Measurements from ENCODE around the gene KCNK4. TPM values are rescaled to one million over a fixed set of nuclear protein-coding genes. Genes with fewer than 3 reads are reported as not detected.
A peak's percentile ranks its signal among the peaks of the same experiment; 100 is the strongest.
"Not testable (repeated sequence)": the region's sequence is repeated elsewhere in the genome, so short reads cannot be mapped to it uniquely, and the experiment has no call there.

The KCNK4 gene
- total RNA-seq, 1 donor from 2014 or later = 0.23 TPM

DNA sequence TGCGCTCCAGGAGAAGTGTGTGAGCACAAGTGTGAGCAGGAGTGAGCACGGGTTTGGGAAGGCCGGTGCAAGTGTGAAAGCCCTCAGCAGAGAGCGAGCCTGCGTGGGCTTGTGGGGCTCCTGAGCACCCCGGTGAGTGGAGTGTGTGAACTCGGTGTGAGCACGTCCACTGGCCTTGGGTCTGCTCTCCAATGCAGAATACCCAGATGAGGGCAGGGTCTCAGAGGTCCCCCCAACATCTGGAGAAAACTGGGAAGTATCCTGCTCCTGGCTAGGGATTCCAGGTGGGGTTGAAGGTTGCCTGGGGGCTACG, 15.4 kb downstream of the KCNK4 start:
- Mint-ChIP-seq H3K4me3 (peak overlapping the region; percentile 94), H3K9me3 (no peaks in the 10 kb centered on the region), H3K4me1 (peaks cover 23% of the 10 kb centered on the region), H3K27ac (peak overlapping the region; percentile 88), H3K27me3 (peaks cover 2% of the 10 kb centered on the region), H3K36me3 (ENCODE audit: low read depth) (peaks cover 21% of the 10 kb centered on the region)
- intact Hi-C loops (cut with micrococcal nuclease) = loop anchor here (5.0 to 10.0 kb wide), 3 partner anchors 119 to 471 kb away; partner anchors contain the start of genes COX8A, SF1 and STIP1
- no peak for DNase-seq

- no peaks in the 10 kb centered on the region for H3K27me3 Mint-ChIP-seq
- peak overlapping the region; percentile 88 for H3K27ac Mint-ChIP-seq
- peak overlapping the region; percentile 94 for H3K4me3 Mint-ChIP-seq
- peaks cover 21% of the 10 kb centered on the region for H3K36me3 Mint-ChIP-seq (ENCODE audit: low read depth)
- no peak for DNase-seq
- intact Hi-C loops (cut with micrococcal nuclease) = loop anchor here (5.0 to 10.0 kb wide), 3 partner anchors 120 to 470 kb away; partner anchors contain the start of genes COX8A, SF1 and STIP1
- H3K9me3 Mint-ChIP-seq = no peaks in the 10 kb centered on the region
- peaks cover 23% of the 10 kb centered on the region for H3K4me1 Mint-ChIP-seq
Measured at GRCh38 chr11:64306876-64307622, 15.9 kb downstream of the KCNK4 start.

DNA sequence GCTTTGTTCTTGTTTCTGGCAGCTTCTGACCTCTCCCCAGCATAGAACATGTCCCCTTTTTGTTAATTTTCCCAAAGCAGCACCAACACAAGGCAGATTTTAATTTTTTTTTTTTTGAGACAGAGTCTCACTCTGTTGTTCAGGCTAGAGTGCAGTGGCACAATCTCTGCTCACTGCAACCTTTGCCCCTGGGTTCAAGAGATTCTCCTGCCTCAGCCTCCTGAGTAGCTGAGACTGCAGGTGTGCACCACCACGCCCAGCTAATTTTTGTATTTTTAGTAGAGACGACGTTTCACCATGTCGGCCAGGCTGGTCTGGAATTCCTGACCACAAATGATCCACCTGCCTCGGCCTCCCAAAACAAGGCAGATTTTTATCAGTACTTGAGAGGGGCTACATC, 16.7 kb downstream of the KCNK4 start:
- H3K9me3 Mint-ChIP-seq, DNase-seq, H3K27me3 Mint-ChIP-seq: not testable (repeated sequence)
- H3K4me3 Mint-ChIP-seq = peak overlapping the region; percentile 94
- H3K36me3 Mint-ChIP-seq (ENCODE audit: low read depth) = peaks cover 28% of the 10 kb centered on the region
- H3K4me1 Mint-ChIP-seq = peaks cover 27% of the 10 kb centered on the region
- peak overlapping the region; percentile 9 for H3K27ac Mint-ChIP-seq
- intact Hi-C loops (cut with micrococcal nuclease) = loop anchor here (5.0 to 10.0 kb wide), 3 partner anchors 120 to 470 kb away; partner anchors contain the start of genes COX8A, SF1 and STIP1

- Mint-ChIP-seq H3K27ac (peak overlapping the region; percentile 63), H3K4me3 (no peak overlapping the region), H3K36me3 (ENCODE audit: low read depth) (peaks cover 43% of the 10 kb centered on the region), H3K9me3 (no peaks in the 10 kb centered on the region), H3K4me1 (peaks cover 22% of the 10 kb centered on the region), H3K27me3 (no peaks in the 10 kb centered on the region)
- no peak for DNase-seq
- intact Hi-C loops (cut with micrococcal nuclease) = no loop called here
Measured at GRCh38 chr11:64312947-64313346, 21.8 kb downstream of the KCNK4 start.

DNA sequence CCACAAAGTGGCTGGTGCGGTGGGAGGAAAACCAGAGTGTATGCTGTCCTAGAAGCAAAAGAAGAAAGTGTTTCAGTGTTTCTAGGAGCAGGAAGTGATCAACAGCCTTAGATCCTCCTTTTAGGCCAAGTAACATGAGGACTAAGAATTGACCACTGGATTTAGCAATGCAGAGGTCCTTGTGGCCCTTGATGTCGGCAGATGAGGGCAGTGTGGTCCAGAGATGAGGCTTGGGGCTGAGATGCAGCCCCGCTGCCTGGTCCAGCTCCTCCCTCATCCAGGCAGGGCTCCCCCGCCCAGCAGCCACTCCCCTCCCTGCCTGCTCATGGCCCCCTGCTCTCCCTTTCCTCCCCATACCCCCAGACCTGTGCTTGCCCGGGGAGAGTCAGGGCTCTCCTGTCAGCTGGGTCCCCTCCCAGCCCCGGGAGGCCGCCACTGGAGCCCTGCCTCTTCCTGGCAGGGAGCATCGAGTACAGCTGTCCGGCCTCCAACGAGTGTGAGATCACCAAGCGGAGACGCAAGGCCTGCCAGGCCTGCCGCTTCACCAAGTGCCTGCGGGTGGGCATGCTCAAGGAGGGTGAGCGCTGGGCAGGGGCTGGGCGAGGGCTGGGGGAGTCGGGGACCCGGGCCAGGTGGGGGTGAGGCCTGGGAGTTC, 22.5 kb downstream of the KCNK4 start:
- H3K4me3 Mint-ChIP-seq = no peak overlapping the region
- no peak for DNase-seq
- peaks cover 43% of the 10 kb centered on the region for H3K36me3 Mint-ChIP-seq (ENCODE audit: low read depth)
- peaks cover 22% of the 10 kb centered on the region for H3K4me1 Mint-ChIP-seq
- H3K27ac Mint-ChIP-seq = no peak overlapping the region
- H3K27me3 Mint-ChIP-seq = no peaks in the 10 kb centered on the region
- no peaks in the 10 kb centered on the region for H3K9me3 Mint-ChIP-seq
- intact Hi-C loops (cut with micrococcal nuclease) = no loop called here

- Mint-ChIP-seq H3K4me1 (peaks cover 27% of the 10 kb centered on the region), H3K4me3 (no peak overlapping the region), H3K9me3 (no peaks in the 10 kb centered on the region), H3K27me3 (no peaks in the 10 kb centered on the region), H3K27ac (no peak overlapping the region), H3K36me3 (ENCODE audit: low read depth) (peaks cover 43% of the 10 kb centered on the region)
- no peak for DNase-seq
- intact Hi-C loops (cut with micrococcal nuclease) = no loop called here
Measured at GRCh38 chr11:64314146-64314804, 23.2 kb downstream of the KCNK4 start.

GRCh38 chr11:64314805-64315561, 23.9 kb downstream of the KCNK4 start:
- Mint-ChIP-seq H3K27ac (peak overlapping the region; percentile 11), H3K4me3 (peak overlapping the region; percentile 15), H3K27me3 (no peaks in the 10 kb centered on the region), H3K9me3 (no peaks in the 10 kb centered on the region), H3K4me1 (peaks cover 32% of the 10 kb centered on the region), H3K36me3 (ENCODE audit: low read depth) (peaks cover 41% of the 10 kb centered on the region)
- DNase-seq = no peak
- intact Hi-C loops (cut with micrococcal nuclease) = no loop called here

- H3K27me3 Mint-ChIP-seq; H3K9me3 Mint-ChIP-seq; intact Hi-C loops (cut with micrococcal nuclease); DNase-seq: not testable (repeated sequence)
- Mint-ChIP-seq H3K36me3 (ENCODE audit: low read depth) (peaks cover 42% of the 10 kb centered on the region), H3K4me1 (peaks cover 35% of the 10 kb centered on the region), H3K4me3 (peak overlapping the region; percentile 92), H3K27ac (peak overlapping the region; percentile 97)
Measured at GRCh38 chr11:64315667-64316526, 24.8 kb downstream of the KCNK4 start.

GRCh38 chr11:64316672-64317324, 25.7 kb downstream of the KCNK4 start:
- Mint-ChIP-seq H3K9me3 (no peaks in the 10 kb centered on the region), H3K27me3 (no peaks in the 10 kb centered on the region), H3K4me3 (peak overlapping the region; percentile 92), H3K36me3 (ENCODE audit: low read depth) (peaks cover 49% of the 10 kb centered on the region), H3K4me1 (peaks cover 38% of the 10 kb centered on the region), H3K27ac (peak overlapping the region; percentile 97)
- peak; percentile 80 for DNase-seq
- intact Hi-C loops (cut with micrococcal nuclease) = loop anchor here (1.0 kb wide), 4 partner anchors 11 to 47 kb away; partner anchors contain the start of genes CCDC88B and ESRRA

DNA sequence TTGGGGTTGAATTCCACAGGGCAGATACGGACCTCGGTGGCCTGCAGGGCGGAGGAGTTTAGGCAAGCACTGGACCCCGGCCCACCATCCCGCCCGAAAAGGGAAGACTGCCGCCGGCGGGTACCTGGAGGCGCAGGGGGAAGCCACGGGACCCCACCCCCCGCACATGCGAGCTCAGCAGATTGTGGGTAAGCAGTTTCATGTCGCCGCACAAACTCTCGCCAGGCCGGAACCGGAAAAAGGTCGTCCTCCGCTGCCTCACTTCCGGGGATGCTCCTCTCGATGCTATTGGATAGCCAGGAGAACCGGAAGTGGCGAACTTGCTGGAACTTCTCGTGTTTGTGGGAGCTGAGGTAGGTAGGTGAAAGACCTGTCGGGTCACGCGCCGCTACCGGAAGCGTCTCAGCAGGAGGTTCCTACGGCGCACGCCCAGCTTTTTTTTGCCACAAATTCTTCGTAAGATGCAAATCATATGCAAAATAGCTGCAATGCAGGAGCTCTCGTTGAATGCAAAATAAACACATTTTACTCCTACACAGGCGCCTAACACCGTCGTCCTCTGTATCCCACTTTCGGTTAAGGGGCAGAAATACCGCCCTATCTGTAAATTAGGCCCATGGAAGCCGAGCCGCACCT, 26.3 kb downstream of the KCNK4 start, which contains the start of gene TRMT112:
Gene TRMT112, minus strand, starts transcription at position 235 of the 636 bp plus-strand sequence. Its CDS starts 33 bp downstream, at position 202.
- intact Hi-C loops (cut with micrococcal nuclease) = loop anchor here (1.0 kb wide), 4 partner anchors 12 to 48 kb away; partner anchors contain the start of genes CCDC88B and ESRRA
- H3K27me3 Mint-ChIP-seq = no peaks in the 10 kb centered on the region
- peaks cover 38% of the 10 kb centered on the region for H3K4me1 Mint-ChIP-seq
- H3K4me3 Mint-ChIP-seq = peak within 1 kb of the TSS; percentile 92
- peaks cover 47% of the 10 kb centered on the region for H3K36me3 Mint-ChIP-seq (ENCODE audit: low read depth)
- peak; percentile 99 for DNase-seq
- H3K9me3 Mint-ChIP-seq = no peaks in the 10 kb centered on the region
- H3K27ac Mint-ChIP-seq = peak within 1 kb of the TSS; percentile 97

GRCh38 chr11:64317961-64318765, 27.1 kb downstream of the KCNK4 start, which contains the start of gene PRDX5:
Gene PRDX5, plus strand, starts transcription at chr11:64318121. Its CDS starts 95 bp downstream, at chr11:64318216.
- Mint-ChIP-seq H3K27me3 (no peaks in the 10 kb centered on the region), H3K9me3 (no peaks in the 10 kb centered on the region), H3K27ac (peak within 1 kb of the TSS; percentile 97), H3K36me3 (ENCODE audit: low read depth) (peaks cover 42% of the 10 kb centered on the region), H3K4me1 (peaks cover 31% of the 10 kb centered on the region), H3K4me3 (peak within 1 kb of the TSS; percentile 92)
- intact Hi-C loops (cut with micrococcal nuclease) = loop anchor here (1.0 kb wide), 6 partner anchors 13 to 49 kb away; partner anchors contain the start of genes CCDC88B, ESRRA and GPR137
- peak; percentile 99 for DNase-seq

Data from activated CD4-positive, alpha-beta T cell treated with anti-CD3 and anti-CD28 coated beads, Interleukin-2, amount 10 ng/mL, durations not matched to agents 24 days and 14 days (primary cell).